B cell (primary cell): ENCODE results near the gene PKNOX2.

Source experiments
- EZH2 ChIP-seq: IDR thresholded peaks from 2 replicates; pipeline ENCODE4 v1.6.1; 2012; ENCODE audit warnings: borderline replicate concordance, low read depth, mild to moderate bottlenecking, moderate library complexity, low read length; ENCODE audit not compliant: insufficient read depth, poor library complexity, severe bottlenecking
- TF ChIP-seq, protein P1 (sequence below): fragments of 200-600 bp; IDR thresholded peaks from one replicate; pipeline ENCODE4 v1.8.0; 2022; ENCODE audit warnings: antibody characterized with exemption, mild to moderate bottlenecking

DNA sequence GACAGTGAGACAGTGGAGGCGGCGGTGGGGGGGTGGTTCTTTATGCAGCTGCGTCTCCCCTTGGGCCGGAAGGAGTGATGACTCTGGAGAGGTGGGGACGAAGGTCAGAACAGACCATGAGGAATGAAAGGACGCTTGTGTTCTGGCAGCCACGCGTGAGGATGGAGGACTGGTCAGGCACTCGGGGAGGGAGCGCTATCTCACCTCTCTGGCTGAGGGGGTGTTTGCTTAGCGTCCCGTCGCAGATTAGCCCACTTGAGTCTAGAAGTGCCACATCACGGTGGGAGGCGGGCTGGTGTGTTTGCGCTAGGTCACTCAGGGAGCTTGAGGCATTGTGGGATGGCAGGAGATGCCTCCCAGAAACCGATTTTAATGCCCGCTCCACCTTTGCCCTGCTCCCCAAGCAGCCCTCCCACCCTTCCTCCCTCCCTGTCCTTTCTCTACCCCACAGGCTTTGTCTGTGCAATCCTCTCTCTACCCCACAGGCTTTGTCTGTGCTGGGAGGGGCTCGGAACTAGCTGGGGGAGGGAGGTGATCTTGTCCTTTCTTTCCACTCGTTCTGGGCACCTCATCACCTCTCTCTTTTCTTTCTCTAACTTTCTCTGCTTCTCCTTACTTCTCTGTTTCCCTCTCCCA lies 97.8 kb downstream of the PKNOX2 start:
- TF ChIP-seq, protein P1, sequence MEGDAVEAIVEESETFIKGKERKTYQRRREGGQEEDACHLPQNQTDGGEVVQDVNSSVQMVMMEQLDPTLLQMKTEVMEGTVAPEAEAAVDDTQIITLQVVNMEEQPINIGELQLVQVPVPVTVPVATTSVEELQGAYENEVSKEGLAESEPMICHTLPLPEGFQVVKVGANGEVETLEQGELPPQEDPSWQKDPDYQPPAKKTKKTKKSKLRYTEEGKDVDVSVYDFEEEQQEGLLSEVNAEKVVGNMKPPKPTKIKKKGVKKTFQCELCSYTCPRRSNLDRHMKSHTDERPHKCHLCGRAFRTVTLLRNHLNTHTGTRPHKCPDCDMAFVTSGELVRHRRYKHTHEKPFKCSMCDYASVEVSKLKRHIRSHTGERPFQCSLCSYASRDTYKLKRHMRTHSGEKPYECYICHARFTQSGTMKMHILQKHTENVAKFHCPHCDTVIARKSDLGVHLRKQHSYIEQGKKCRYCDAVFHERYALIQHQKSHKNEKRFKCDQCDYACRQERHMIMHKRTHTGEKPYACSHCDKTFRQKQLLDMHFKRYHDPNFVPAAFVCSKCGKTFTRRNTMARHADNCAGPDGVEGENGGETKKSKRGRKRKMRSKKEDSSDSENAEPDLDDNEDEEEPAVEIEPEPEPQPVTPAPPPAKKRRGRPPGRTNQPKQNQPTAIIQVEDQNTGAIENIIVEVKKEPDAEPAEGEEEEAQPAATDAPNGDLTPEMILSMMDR, result no peak
- no peak for TF ChIP-seq EZH2
